ENCODE data around the gene XRCC4. TPM values are rescaled to one million over a fixed set of nuclear protein-coding genes. Genes with fewer than 3 reads are reported as not detected.

Gene XRCC4
- total RNA-seq, 3 donors from 2014 or later, result 6.4 to 8.3 (median 8.1) TPM

GRCh38 chr5:83035373-83036100 is 41.8 kb upstream of the XRCC4 start:
- ATAC-seq (no peak), DNase-seq (no peak)
- no peak overlapping the region for H3K4me3 ChIP-seq
- no peaks in the 10 kb centered on the region for H3K36me3 ChIP-seq (ENCODE audit: low read depth)
- no peaks in the 10 kb centered on the region for H3K4me1 ChIP-seq (ENCODE audit: low read depth)
- no peaks in the 10 kb centered on the region for H3K9me3 ChIP-seq
- intact Hi-C loops (cut with DNase I, micrococcal nuclease), result no loop called here
- TF ChIP-seq, protein P1, sequence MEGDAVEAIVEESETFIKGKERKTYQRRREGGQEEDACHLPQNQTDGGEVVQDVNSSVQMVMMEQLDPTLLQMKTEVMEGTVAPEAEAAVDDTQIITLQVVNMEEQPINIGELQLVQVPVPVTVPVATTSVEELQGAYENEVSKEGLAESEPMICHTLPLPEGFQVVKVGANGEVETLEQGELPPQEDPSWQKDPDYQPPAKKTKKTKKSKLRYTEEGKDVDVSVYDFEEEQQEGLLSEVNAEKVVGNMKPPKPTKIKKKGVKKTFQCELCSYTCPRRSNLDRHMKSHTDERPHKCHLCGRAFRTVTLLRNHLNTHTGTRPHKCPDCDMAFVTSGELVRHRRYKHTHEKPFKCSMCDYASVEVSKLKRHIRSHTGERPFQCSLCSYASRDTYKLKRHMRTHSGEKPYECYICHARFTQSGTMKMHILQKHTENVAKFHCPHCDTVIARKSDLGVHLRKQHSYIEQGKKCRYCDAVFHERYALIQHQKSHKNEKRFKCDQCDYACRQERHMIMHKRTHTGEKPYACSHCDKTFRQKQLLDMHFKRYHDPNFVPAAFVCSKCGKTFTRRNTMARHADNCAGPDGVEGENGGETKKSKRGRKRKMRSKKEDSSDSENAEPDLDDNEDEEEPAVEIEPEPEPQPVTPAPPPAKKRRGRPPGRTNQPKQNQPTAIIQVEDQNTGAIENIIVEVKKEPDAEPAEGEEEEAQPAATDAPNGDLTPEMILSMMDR (IDR thresholded peaks at IDR 0.05), result no peak

- TF ChIP-seq, protein P1 (IDR thresholded peaks at IDR 0.05), result no peak
- Histone ChIP-seq H3K36me3 (ENCODE audit: low read depth) (no peaks in the 10 kb centered on the region), H3K4me3 (no peak overlapping the region)
Measured at GRCh38 chr5:83036991-83037575, 40.3 kb upstream of the XRCC4 start.

DNA sequence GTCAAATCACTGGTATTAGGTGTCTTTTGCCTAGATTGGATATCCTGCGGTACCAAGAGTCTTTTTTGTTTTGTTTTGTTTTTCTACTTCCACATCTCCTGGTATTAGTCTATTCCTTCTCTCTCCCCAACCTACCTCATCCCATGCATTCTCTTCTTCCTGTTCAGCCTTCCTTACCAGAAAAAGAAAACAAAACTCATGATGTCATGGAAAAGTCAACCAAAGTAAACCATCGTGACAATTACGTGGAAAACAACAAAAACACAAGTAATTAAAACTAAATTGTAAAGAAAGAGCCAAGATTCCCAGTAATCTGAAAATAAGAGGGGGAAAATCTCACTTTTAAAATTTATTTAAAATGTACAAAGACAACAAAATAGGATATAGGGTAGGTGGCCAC is 38.4 kb upstream of the XRCC4 start:
- Histone ChIP-seq H3K9me3 (no peaks in the 10 kb centered on the region), H3K4me3 (no peak overlapping the region), H3K4me1 (ENCODE audit: low read depth) (no peaks in the 10 kb centered on the region), H3K36me3 (ENCODE audit: low read depth) (no peaks in the 10 kb centered on the region)
- TF ChIP-seq, protein P1 (IDR thresholded peaks at IDR 0.05), result no peak
- ATAC-seq, result no peak
- DNase-seq, result no peak
- intact Hi-C loops (cut with DNase I, micrococcal nuclease), result no loop called here

More at GRCh38 chr5:83036991-83037575, 40.3 kb upstream of the XRCC4 start:
- intact Hi-C loops (cut with DNase I, micrococcal nuclease), result no loop called here
- no peak for ATAC-seq
- DNase-seq, result no peak
- Histone ChIP-seq H3K9me3 (no peaks in the 10 kb centered on the region), H3K4me1 (ENCODE audit: low read depth) (no peaks in the 10 kb centered on the region)

DNA sequence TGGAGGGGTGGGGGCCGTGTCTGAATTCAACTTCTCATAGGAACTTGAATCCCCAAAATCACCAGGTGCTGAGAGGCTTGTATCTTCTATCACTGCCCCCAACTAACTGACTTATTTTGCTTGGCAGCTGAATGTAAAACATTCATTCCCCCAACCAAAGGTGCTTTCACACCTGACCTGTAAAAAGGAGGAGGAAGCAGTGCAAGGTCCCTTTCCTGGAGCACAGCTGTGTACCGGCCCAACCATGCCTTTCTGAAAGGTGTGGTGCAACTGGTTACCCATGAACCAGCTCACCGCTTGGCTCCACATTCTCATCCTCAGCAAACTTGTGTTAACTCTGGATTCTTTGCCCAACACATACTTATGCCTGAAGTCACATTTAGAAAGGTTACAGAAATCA is 34.8 kb upstream of the XRCC4 start:
- TF ChIP-seq, protein P1 (IDR thresholded peaks at IDR 0.05), result no peak
- H3K36me3 ChIP-seq (ENCODE audit: low read depth), result no peaks in the 10 kb centered on the region
- ATAC-seq (no peak), DNase-seq (no peak)
- no peaks in the 10 kb centered on the region for H3K4me1 ChIP-seq (ENCODE audit: low read depth)
- no peak overlapping the region for H3K4me3 ChIP-seq
- intact Hi-C loops (cut with DNase I, micrococcal nuclease), result no loop called here
- no peaks in the 10 kb centered on the region for H3K9me3 ChIP-seq

GRCh38 chr5:83044926-83045325 is 32.4 kb upstream of the XRCC4 start:
- H3K9me3 ChIP-seq, result no peaks in the 10 kb centered on the region
- DNase-seq, result no peak

More at GRCh38 chr5:83044926-83045325, 32.4 kb upstream of the XRCC4 start:
- intact Hi-C loops (cut with DNase I, micrococcal nuclease), result no loop called here
- Histone ChIP-seq H3K4me1 (ENCODE audit: low read depth) (no peaks in the 10 kb centered on the region), H3K36me3 (ENCODE audit: low read depth) (no peaks in the 10 kb centered on the region), H3K4me3 (no peak overlapping the region)
- TF ChIP-seq, protein P1 (IDR thresholded peaks at IDR 0.05), result no peak
- no peak for ATAC-seq

Data from mucosa of descending colon (tissue), 3 donors.